Dedifferentiated amniotic fluid mesenchymal stem cell (primary cell): ENCODE data around the gene CDK4.

Source experiments
- DNase-seq: peaks from one replicate; pipeline ENCODE4 v3.0.0-alpha.2; 2016; ENCODE audit errors: extremely low spot score

CDK4 gene

GRCh38 chr12:57756406-57757341 lies 4.6 kb upstream of the CDK4 start:
- no peak for DNase-seq

- DNase-seq: no peak
These were observed 3.6 kb upstream of the CDK4 start for GRCh38 chr12:57755454-57756372.

GRCh38 chr12:57755194-57755453 lies 3.0 kb upstream of the CDK4 start:
- no peak for DNase-seq

GRCh38 chr12:57754411-57755193 lies 2.5 kb upstream of the CDK4 start, which contains the start of gene MARCHF9:
Gene MARCHF9 (plus strand): TSS chr12:57755103. CDS start chr12:57755529, 426 bp downstream.
- no peak for DNase-seq

- no peak for DNase-seq
These were observed 1.7 kb upstream of the CDK4 start for GRCh38 chr12:57753756-57754337.

GRCh38 chr12:57752668-57753000 lies 524 bp upstream of the CDK4 start:
- no peak for DNase-seq

- no peak for DNase-seq
These were observed 700 bp downstream of the CDK4 start for GRCh38 chr12:57751432-57751787.

- no peak for DNase-seq
These were observed 1.3 kb downstream of the CDK4 start for GRCh38 chr12:57750561-57751431.

GRCh38 chr12:57749061-57749460 lies 3.0 kb downstream of the CDK4 start:
- no peak for DNase-seq

- no peak for DNase-seq
These were observed 6.1 kb downstream of the CDK4 start for GRCh38 chr12:57746025-57746424.

GRCh38 chr12:57745485-57745881 lies 6.6 kb downstream of the CDK4 start:
- DNase-seq: no peak

- DNase-seq: peak; percentile 99
These were observed 7.2 kb downstream of the CDK4 start, which contains the start of gene TSPAN31 for GRCh38 chr12:57744777-57745484. Gene TSPAN31 (plus strand): TSS chr12:57745039. CDS start chr12:57745155, 116 bp downstream.

- peak; percentile 71 for DNase-seq
These were observed 7.8 kb downstream of the CDK4 start for GRCh38 chr12:57744194-57744776.

GRCh38 chr12:57743769-57744168 lies 8.3 kb downstream of the CDK4 start:
- DNase-seq: no peak

GRCh38 chr12:57741844-57742738 lies 10.0 kb downstream of the CDK4 start:
- DNase-seq: no peak

GRCh38 chr12:57741413-57741789 lies 10.7 kb downstream of the CDK4 start:
- no peak for DNase-seq

- no peak for DNase-seq
These were observed 11.3 kb downstream of the CDK4 start for GRCh38 chr12:57740656-57741412.
